SK-N-SH (cell line): ENCODE data around the gene TERT.

ENCODE experiments used
- EP300 ChIP-seq, 2 experiments: IDR thresholded peaks; 2 replicates each; pipeline versions ENCODE4 v1.4.0 to v1.6.1; 2012; ENCODE audit warnings: borderline replicate concordance in 1 of 2, low read depth in 1 of 2, low read length in 1 of 2
- EZH2phosphoT487 ChIP-seq: fragments of 200-600 bp; sonication (generic); IDR thresholded peaks from 2 replicates; pipeline ENCODE4 v1.6.1; 2017; ENCODE audit warnings: low read depth, mixed run types, mild to moderate bottlenecking, antibody characterized with exemption, moderate library complexity, borderline replicate concordance
- GATA2 ChIP-seq: sonication (generic); formaldehyde crosslinking; IDR thresholded peaks from 2 replicates; pipeline ENCODE4 v1.5.0; 2020; ENCODE audit warnings: mild to moderate bottlenecking, missing genetic modification reagents
- POLR2AphosphoS5 ChIP-seq: IDR thresholded peaks from 2 replicates; pipeline ENCODE4 v1.6.1; 2012; ENCODE audit warnings: low read depth, low read length
- RCOR1 ChIP-seq: fragments of 150-350 bp; IDR thresholded peaks from 2 replicates; pipeline ENCODE4 v1.6.1; 2017; ENCODE audit warnings: antibody characterized with exemption, low read length
- SIN3A ChIP-seq: IDR thresholded peaks from 2 replicates; pipeline ENCODE4 v1.6.1; 2012; ENCODE audit warnings: low read depth, mild to moderate bottlenecking, low read length, moderate library complexity, borderline replicate concordance
- TF ChIP-seq, protein P1 (sequence below): IDR thresholded peaks from 2 replicates; pipeline ENCODE4 v1.4.0; 2012; ENCODE audit warnings: low read depth
- TF ChIP-seq, protein P2 (sequence below): fragments of 200-600 bp; sonication (generic); IDR thresholded peaks from 2 replicates; pipeline ENCODE4 v1.6.1; 2017; ENCODE audit warnings: antibody characterized with exemption, mild to moderate bottlenecking, moderate library complexity
- TF ChIP-seq, protein P3 (sequence below): fragments of 150-350 bp; IDR thresholded peaks from 2 replicates; pipeline ENCODE4 v1.6.1; 2017; ENCODE audit warnings: antibody characterized with exemption, low read length, low read depth, borderline replicate concordance

DNA sequence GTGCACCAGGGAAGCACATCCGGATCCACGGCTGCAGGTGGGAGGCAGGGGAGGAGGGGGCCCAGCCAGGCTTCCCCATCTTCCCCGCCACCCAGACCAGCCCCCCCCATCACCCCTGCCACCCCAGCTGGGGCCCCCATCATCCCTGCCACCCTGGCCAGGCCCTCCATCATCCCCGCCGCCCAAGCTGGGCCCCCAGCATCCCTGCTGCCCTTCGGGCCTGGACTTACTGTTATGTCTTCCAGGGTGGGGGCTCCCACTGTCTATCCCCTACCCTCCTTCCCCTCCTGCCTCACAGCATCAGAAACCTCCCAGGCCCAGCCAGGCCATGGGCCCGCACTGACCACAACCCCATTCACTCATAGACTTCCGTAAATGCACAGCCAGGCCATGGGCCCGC, 42.2 kb downstream of the TERT start:
- TF ChIP-seq, protein P1, sequence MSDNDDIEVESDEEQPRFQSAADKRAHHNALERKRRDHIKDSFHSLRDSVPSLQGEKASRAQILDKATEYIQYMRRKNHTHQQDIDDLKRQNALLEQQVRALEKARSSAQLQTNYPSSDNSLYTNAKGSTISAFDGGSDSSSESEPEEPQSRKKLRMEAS: no peak
- TF ChIP-seq, protein P2, sequence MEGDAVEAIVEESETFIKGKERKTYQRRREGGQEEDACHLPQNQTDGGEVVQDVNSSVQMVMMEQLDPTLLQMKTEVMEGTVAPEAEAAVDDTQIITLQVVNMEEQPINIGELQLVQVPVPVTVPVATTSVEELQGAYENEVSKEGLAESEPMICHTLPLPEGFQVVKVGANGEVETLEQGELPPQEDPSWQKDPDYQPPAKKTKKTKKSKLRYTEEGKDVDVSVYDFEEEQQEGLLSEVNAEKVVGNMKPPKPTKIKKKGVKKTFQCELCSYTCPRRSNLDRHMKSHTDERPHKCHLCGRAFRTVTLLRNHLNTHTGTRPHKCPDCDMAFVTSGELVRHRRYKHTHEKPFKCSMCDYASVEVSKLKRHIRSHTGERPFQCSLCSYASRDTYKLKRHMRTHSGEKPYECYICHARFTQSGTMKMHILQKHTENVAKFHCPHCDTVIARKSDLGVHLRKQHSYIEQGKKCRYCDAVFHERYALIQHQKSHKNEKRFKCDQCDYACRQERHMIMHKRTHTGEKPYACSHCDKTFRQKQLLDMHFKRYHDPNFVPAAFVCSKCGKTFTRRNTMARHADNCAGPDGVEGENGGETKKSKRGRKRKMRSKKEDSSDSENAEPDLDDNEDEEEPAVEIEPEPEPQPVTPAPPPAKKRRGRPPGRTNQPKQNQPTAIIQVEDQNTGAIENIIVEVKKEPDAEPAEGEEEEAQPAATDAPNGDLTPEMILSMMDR: no peak
- TF ChIP-seq EP300 (IDR thresholded peaks at IDR 0.05; ENCODE audit: borderline replicate concordance in 1 of 2, low read depth in 1 of 2, low read length in 1 of 2): no peak
- TF ChIP-seq, protein P3, sequence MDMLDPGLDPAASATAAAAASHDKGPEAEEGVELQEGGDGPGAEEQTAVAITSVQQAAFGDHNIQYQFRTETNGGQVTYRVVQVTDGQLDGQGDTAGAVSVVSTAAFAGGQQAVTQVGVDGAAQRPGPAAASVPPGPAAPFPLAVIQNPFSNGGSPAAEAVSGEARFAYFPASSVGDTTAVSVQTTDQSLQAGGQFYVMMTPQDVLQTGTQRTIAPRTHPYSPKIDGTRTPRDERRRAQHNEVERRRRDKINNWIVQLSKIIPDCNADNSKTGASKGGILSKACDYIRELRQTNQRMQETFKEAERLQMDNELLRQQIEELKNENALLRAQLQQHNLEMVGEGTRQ: no peak
- no peak for TF ChIP-seq POLR2AphosphoS5
- no peak for TF ChIP-seq SIN3A
- TF ChIP-seq RCOR1: no peak
- no peak for TF ChIP-seq EZH2phosphoT487
- no peak for TF ChIP-seq GATA2
